ENCODE results near the gene SLC25A21. TPM values are rescaled to one million over a fixed set of nuclear protein-coding genes. Genes with fewer than 3 reads are reported as not detected.
A peak's percentile ranks its signal among the peaks of the same experiment; 100 is the strongest.
"Not testable (repeated sequence)": the region's sequence is repeated elsewhere in the genome, so short reads cannot be mapped to it uniquely, and the experiment has no call there.

The SLC25A21 gene
- total RNA-seq, 4 donors from 2014 or later = 0.67 to 2.1 (median 0.91) TPM

- Histone ChIP-seq H3K27me3 (no peaks in the 10 kb centered on the region), H3K4me3 (no peak overlapping the region), H3K4me1 (peaks cover 0 to 6% (median 0%) of the 10 kb centered on the region in 3 donors), H3K36me3 (no peaks in the 10 kb centered on the region), H3K27ac (no peak overlapping the region), H3K9me3 (no peaks in the 10 kb centered on the region)
- DNase-seq = no peak
- TF ChIP-seq POLR2A (IDR thresholded peaks at IDR 0.05) (no peak), CTCF (IDR thresholded peaks at IDR 0.05) (no peak)
- WGBS, 2 donors = 67 to 87% methylated on average over 3 of the region's 3 CpGs
- intact Hi-C loops (cut with DNase I) = no loop called here
Measured at GRCh38 chr14:36989806-36990205, 182.6 kb downstream of the SLC25A21 start.

DNA sequence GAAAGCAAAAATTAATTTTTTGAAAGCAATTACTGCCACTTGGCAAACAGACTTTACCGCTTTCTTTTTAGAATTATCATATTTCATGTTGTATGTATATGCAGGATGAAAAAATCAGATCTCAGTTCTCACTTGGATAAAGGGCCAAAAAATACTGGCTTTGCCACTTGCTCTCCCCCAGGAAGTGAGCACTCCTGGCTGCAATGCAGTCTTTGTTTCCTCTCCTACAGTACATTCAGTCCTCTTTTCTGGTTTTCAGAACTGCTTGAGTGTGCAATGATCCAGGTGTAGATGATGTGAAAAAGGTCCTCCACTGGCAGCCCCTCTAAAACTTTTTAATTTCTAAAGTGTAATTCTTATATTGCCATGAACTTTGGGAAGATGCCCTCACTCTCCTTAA lies 183.4 kb downstream of the SLC25A21 start:
- peaks cover 0 to 6% (median 0%) of the 10 kb centered on the region in 3 donors for H3K4me1 ChIP-seq
- no peak for TF ChIP-seq POLR2A (IDR thresholded peaks at IDR 0.05)
- TF ChIP-seq CTCF (IDR thresholded peaks at IDR 0.05) = no peak
- no peaks in the 10 kb centered on the region for H3K27me3 ChIP-seq
- intact Hi-C loops (cut with DNase I) = no loop called here
- no peak for DNase-seq
- H3K9me3 ChIP-seq = no peaks in the 10 kb centered on the region
- 93 to 100% methylated on average over 1 of the region's 1 CpG for WGBS, 2 donors
- no peak overlapping the region for H3K4me3 ChIP-seq
- no peaks in the 10 kb centered on the region for H3K36me3 ChIP-seq
- H3K27ac ChIP-seq = no peak overlapping the region

DNA sequence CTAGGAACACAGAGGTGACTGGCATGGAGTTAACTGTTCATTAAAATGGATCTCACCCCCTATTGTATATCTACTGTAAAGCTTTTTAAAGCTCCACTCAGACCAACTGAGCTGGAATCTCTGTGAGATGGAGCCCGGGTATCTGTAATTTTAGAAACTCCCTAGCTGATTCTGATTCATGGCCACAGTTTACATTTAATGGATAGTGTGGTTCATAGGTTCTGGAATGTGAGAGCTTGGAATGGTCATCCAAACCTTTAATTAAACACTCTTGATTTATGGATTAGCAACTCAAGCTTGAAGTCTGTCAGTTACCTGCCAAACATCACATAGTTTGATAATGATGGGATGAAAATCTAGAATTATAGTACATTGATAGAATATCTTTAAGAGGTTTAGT lies 183.8 kb downstream of the SLC25A21 start:
- WGBS, 2 donors = 50 to 75% methylated on average over 1 of the region's 1 CpG
- H3K4me3 ChIP-seq = no peak overlapping the region
- intact Hi-C loops (cut with DNase I) = no loop called here
- no peaks in the 10 kb centered on the region for H3K9me3 ChIP-seq
- no peak for DNase-seq
- no peaks in the 10 kb centered on the region for H3K36me3 ChIP-seq
- H3K4me1 ChIP-seq = peaks cover 0 to 6% (median 0%) of the 10 kb centered on the region in 3 donors
- TF ChIP-seq CTCF (IDR thresholded peaks at IDR 0.05) = no peak
- TF ChIP-seq POLR2A (IDR thresholded peaks at IDR 0.05) = no peak
- H3K27me3 ChIP-seq = no peaks in the 10 kb centered on the region
- no peak overlapping the region for H3K27ac ChIP-seq

- intact Hi-C loops (cut with DNase I) = no loop called here
- no peaks in the 10 kb centered on the region for H3K36me3 ChIP-seq
- TF ChIP-seq POLR2A (IDR thresholded peaks at IDR 0.05) = no peak
- no peak for TF ChIP-seq CTCF (IDR thresholded peaks at IDR 0.05)
Measured at GRCh38 chr14:36986407-36986806, 186.0 kb downstream of the SLC25A21 start.

GRCh38 chr14:36981832-36982529 lies 190.4 kb downstream of the SLC25A21 start:
- WGBS, 2 donors = 44 to 50% methylated on average over 3 of the region's 3 CpGs
- no peaks in the 10 kb centered on the region for H3K36me3 ChIP-seq
- TF ChIP-seq CTCF (IDR thresholded peaks at IDR 0.05) = no peak
- TF ChIP-seq POLR2A (IDR thresholded peaks at IDR 0.05) = no peak
- no peak overlapping the region for H3K4me3 ChIP-seq
- H3K27me3 ChIP-seq = no peaks in the 10 kb centered on the region
- H3K4me1 ChIP-seq = peaks cover 0 to 25% (median 10%) of the 10 kb centered on the region in 3 donors
- H3K27ac ChIP-seq = peak overlapping the region; percentile 65 to 82 (median 78)
- intact Hi-C loops (cut with DNase I) = no loop called here
- H3K9me3 ChIP-seq = no peaks in the 10 kb centered on the region
- DNase-seq = no peak

More at GRCh38 chr14:36986407-36986806, 186.0 kb downstream of the SLC25A21 start:
- no peak for DNase-seq
- WGBS, 2 donors = 74 to 79% methylated on average over 2 of the region's 2 CpGs
- Histone ChIP-seq H3K9me3 (no peaks in the 10 kb centered on the region), H3K4me1 (peaks cover 0 to 12% (median 8%) of the 10 kb centered on the region in 3 donors), H3K27ac (no peak overlapping the region), H3K4me3 (no peak overlapping the region), H3K27me3 (no peaks in the 10 kb centered on the region)

DNA sequence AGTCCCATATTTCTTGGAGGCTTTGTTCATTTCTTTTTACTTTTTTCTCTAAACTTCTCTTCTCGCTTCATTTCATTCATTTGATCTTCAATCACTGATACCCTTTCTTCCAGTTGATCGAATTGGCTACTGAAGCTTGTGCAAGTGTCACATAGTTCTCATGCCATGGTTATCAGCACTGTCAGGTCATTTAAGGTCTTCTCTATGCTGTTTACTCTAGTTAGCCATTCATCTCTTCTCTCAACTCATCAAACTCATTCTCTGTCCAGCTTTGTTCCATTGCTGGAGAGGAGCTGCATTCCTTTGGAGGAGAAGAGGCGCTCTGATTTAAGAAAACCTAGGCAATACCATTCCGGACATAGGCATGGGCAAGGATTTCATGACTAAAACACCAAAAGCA lies 192.0 kb downstream of the SLC25A21 start:
- H3K9me3 ChIP-seq; H3K27me3 ChIP-seq; intact Hi-C loops (cut with DNase I); H3K4me3 ChIP-seq; H3K27ac ChIP-seq; H3K36me3 ChIP-seq; DNase-seq: not testable (repeated sequence)
- peaks cover 3 to 35% (median 19%) of the 10 kb centered on the region in 3 donors for H3K4me1 ChIP-seq
- WGBS, 2 donors = 81 to 87% methylated on average over 2 to 4 of the region's 4 CpGs

Data from esophagus squamous epithelium (tissue), 5 donors.